Adipocyte (in vitro differentiated cells): ENCODE data around the gene PSG1.
"Not testable (repeated sequence)": the region's sequence is repeated elsewhere in the genome, so short reads cannot be mapped to it uniquely, and the experiment has no call there.

Source experiments
- DNase-seq: peaks from one replicate; pipeline ENCODE4 v3.0.0-alpha.2; 2015; ENCODE audit warnings: low read depth
- H3K27me3 ChIP-seq: replicated peaks from 2 replicates; pipeline ENCODE4 v1.7.0; 2013; ENCODE audit warnings: mild to moderate bottlenecking, low read length, moderate library complexity; ENCODE audit not compliant: control insufficient read depth, insufficient read depth
- H3K36me3 ChIP-seq: 2 replicates; pipeline ENCODE4 v1.7.0; 2013; ENCODE audit warnings: low read length, mild to moderate bottlenecking, moderate library complexity; ENCODE audit not compliant: control insufficient read depth, insufficient read depth, severe bottlenecking
- H3K4me1 ChIP-seq: 2 replicates; pipeline ENCODE4 v1.7.0; 2013; ENCODE audit warnings: mild to moderate bottlenecking, low read length, moderate library complexity; ENCODE audit not compliant: control insufficient read depth, insufficient read depth
- H3K4me3 ChIP-seq: 2 replicates; pipeline ENCODE4 v1.7.0; 2013; ENCODE audit warnings: mild to moderate bottlenecking, low read length, moderate library complexity
- H3K9ac ChIP-seq: 2 replicates; pipeline ENCODE4 v1.7.0; 2013; ENCODE audit warnings: mild to moderate bottlenecking, low read length, moderate library complexity
- H3K9me3 ChIP-seq: 2 replicates; pipeline ENCODE4 v1.7.0; 2013; ENCODE audit warnings: mild to moderate bottlenecking, low read length, moderate library complexity; ENCODE audit not compliant: control insufficient read depth

PSG1 gene

GRCh38 chr19:42880621-42881020, 1.1 kb upstream of the PSG1 start:
- H3K9me3 ChIP-seq, H3K36me3 ChIP-seq, H3K9ac ChIP-seq, H3K27me3 ChIP-seq, DNase-seq, H3K4me3 ChIP-seq: not testable (repeated sequence)
- peaks cover 11% of the 10 kb centered on the region for H3K4me1 ChIP-seq

- not testable (repeated sequence) for H3K4me3 ChIP-seq, DNase-seq, H3K9ac ChIP-seq, H3K9me3 ChIP-seq, H3K27me3 ChIP-seq, H3K36me3 ChIP-seq
- H3K4me1 ChIP-seq = peaks cover 11% of the 10 kb centered on the region
These were observed 2.9 kb downstream of the PSG1 start for GRCh38 chr19:42876596-42876995.

GRCh38 chr19:42875881-42876280, 3.6 kb downstream of the PSG1 start:
- H3K4me1 ChIP-seq = peaks cover 11% of the 10 kb centered on the region
- not testable (repeated sequence) for H3K4me3 ChIP-seq, H3K36me3 ChIP-seq, H3K9me3 ChIP-seq, DNase-seq, H3K27me3 ChIP-seq, H3K9ac ChIP-seq

GRCh38 chr19:42874901-42875813, 4.4 kb downstream of the PSG1 start:
- peaks cover 11% of the 10 kb centered on the region for H3K4me1 ChIP-seq

GRCh38 chr19:42874136-42874535, 5.4 kb downstream of the PSG1 start:
- not testable (repeated sequence) for H3K9ac ChIP-seq, H3K9me3 ChIP-seq, DNase-seq, H3K36me3 ChIP-seq, H3K27me3 ChIP-seq, H3K4me3 ChIP-seq
- peaks cover 11% of the 10 kb centered on the region for H3K4me1 ChIP-seq

More at GRCh38 chr19:42874901-42875813, 4.4 kb downstream of the PSG1 start:
- not testable (repeated sequence) for H3K9ac ChIP-seq, H3K27me3 ChIP-seq, DNase-seq, H3K9me3 ChIP-seq, H3K4me3 ChIP-seq, H3K36me3 ChIP-seq

GRCh38 chr19:42872608-42873007, 6.9 kb downstream of the PSG1 start:
- H3K36me3 ChIP-seq = no peaks in the 10 kb centered on the region
- peaks cover 11% of the 10 kb centered on the region for H3K4me1 ChIP-seq
- DNase-seq = no peak
- H3K27me3 ChIP-seq = no peaks in the 10 kb centered on the region
- no peaks in the 10 kb centered on the region for H3K9me3 ChIP-seq
- no peak overlapping the region for H3K4me3 ChIP-seq
- H3K9ac ChIP-seq = no peak overlapping the region

GRCh38 chr19:42857544-42857867, 22.0 kb downstream of the PSG1 start:
- H3K4me1 ChIP-seq = peaks cover 7% of the 10 kb centered on the region
- H3K4me3 ChIP-seq = no peak overlapping the region
- H3K36me3 ChIP-seq = no peaks in the 10 kb centered on the region
- no peak overlapping the region for H3K9ac ChIP-seq
- no peak for DNase-seq
- no peaks in the 10 kb centered on the region for H3K9me3 ChIP-seq
- H3K27me3 ChIP-seq = no peaks in the 10 kb centered on the region

- H3K9me3 ChIP-seq, H3K4me1 ChIP-seq, H3K9ac ChIP-seq, H3K27me3 ChIP-seq, DNase-seq, H3K36me3 ChIP-seq, H3K4me3 ChIP-seq: not testable (repeated sequence)
These were observed 22.5 kb downstream of the PSG1 start for GRCh38 chr19:42856866-42857543.

- not testable (repeated sequence) for DNase-seq, H3K27me3 ChIP-seq, H3K9ac ChIP-seq, H3K9me3 ChIP-seq, H3K36me3 ChIP-seq, H3K4me3 ChIP-seq
- peaks cover 27% of the 10 kb centered on the region for H3K4me1 ChIP-seq
These were observed 24.8 kb downstream of the PSG1 start for GRCh38 chr19:42854745-42855144.

GRCh38 chr19:42853231-42853630, 26.3 kb downstream of the PSG1 start:
- not testable (repeated sequence) for H3K9ac ChIP-seq, H3K36me3 ChIP-seq, DNase-seq, H3K4me3 ChIP-seq, H3K27me3 ChIP-seq, H3K9me3 ChIP-seq
- H3K4me1 ChIP-seq = peaks cover 27% of the 10 kb centered on the region

- H3K4me1 ChIP-seq = peaks cover 27% of the 10 kb centered on the region
- H3K27me3 ChIP-seq, H3K9me3 ChIP-seq, H3K9ac ChIP-seq, H3K36me3 ChIP-seq, H3K4me3 ChIP-seq: not testable (repeated sequence)
- DNase-seq = peak; percentile 17
These were observed 26.7 kb downstream of the PSG1 start for GRCh38 chr19:42852821-42853220.
